Measurements from ENCODE around the gene ZNF488. TPM values are rescaled to one million over a fixed set of nuclear protein-coding genes. Genes with fewer than 3 reads are reported as not detected.

The ZNF488 gene
- total RNA-seq, 1 donor from 2014 or later, result 0.41 TPM

GRCh38 chr10:47359626-47360418 lies 24.3 kb downstream of the ZNF488 start:
- H3K4me1 ChIP-seq, result no peaks in the 10 kb centered on the region
- no peak for DNase-seq
- no peak for ATAC-seq
- intact Hi-C loops (cut with DNase I), result no loop called here
- H3K4me3 ChIP-seq, result no peak overlapping the region
- no peaks in the 10 kb centered on the region for H3K27me3 ChIP-seq
- no peak overlapping the region for H3K27ac ChIP-seq
- no peaks in the 10 kb centered on the region for H3K9me3 ChIP-seq
- no peak for TF ChIP-seq CTCF (IDR thresholded peaks at IDR 0.05)
- no peaks in the 10 kb centered on the region for H3K36me3 ChIP-seq

GRCh38 chr10:47359101-47359500 lies 25.0 kb downstream of the ZNF488 start:
- H3K9me3 ChIP-seq, result no peaks in the 10 kb centered on the region
- H3K4me1 ChIP-seq, result no peaks in the 10 kb centered on the region
- ATAC-seq, result no peak
- no peak overlapping the region for H3K27ac ChIP-seq
- no peaks in the 10 kb centered on the region for H3K36me3 ChIP-seq
- no peak overlapping the region for H3K4me3 ChIP-seq
- H3K27me3 ChIP-seq, result no peaks in the 10 kb centered on the region
- no peak for TF ChIP-seq CTCF (IDR thresholded peaks at IDR 0.05)
- intact Hi-C loops (cut with DNase I), result no loop called here
- DNase-seq, result no peak

- TF ChIP-seq CTCF (IDR thresholded peaks at IDR 0.05), result no peak
- H3K36me3 ChIP-seq, result no peaks in the 10 kb centered on the region
- intact Hi-C loops (cut with DNase I), result no loop called here
- H3K4me1 ChIP-seq, result no peaks in the 10 kb centered on the region
- no peak for DNase-seq
- no peak overlapping the region for H3K27ac ChIP-seq
- H3K4me3 ChIP-seq, result no peak overlapping the region
- H3K27me3 ChIP-seq, result no peaks in the 10 kb centered on the region
- no peaks in the 10 kb centered on the region for H3K9me3 ChIP-seq
- no peak for ATAC-seq
Observed at GRCh38 chr10:47358457-47358856, 25.6 kb downstream of the ZNF488 start.

GRCh38 chr10:47357911-47358310 lies 26.2 kb downstream of the ZNF488 start:
- H3K27me3 ChIP-seq, result no peaks in the 10 kb centered on the region
- no peak for TF ChIP-seq CTCF (IDR thresholded peaks at IDR 0.05)
- H3K4me1 ChIP-seq, result no peaks in the 10 kb centered on the region
- H3K4me3 ChIP-seq, result no peak overlapping the region
- no peaks in the 10 kb centered on the region for H3K9me3 ChIP-seq
- ATAC-seq, result no peak
- intact Hi-C loops (cut with DNase I), result no loop called here
- H3K36me3 ChIP-seq, result no peaks in the 10 kb centered on the region
- H3K27ac ChIP-seq, result no peak overlapping the region
- no peak for DNase-seq

- Histone ChIP-seq H3K36me3 (no peaks in the 10 kb centered on the region), H3K27ac (no peak overlapping the region), H3K27me3 (no peaks in the 10 kb centered on the region), H3K4me3 (no peak overlapping the region), H3K4me1 (no peaks in the 10 kb centered on the region), H3K9me3 (no peaks in the 10 kb centered on the region)
- intact Hi-C loops (cut with DNase I), result no loop called here
- DNase-seq (no peak), ATAC-seq (no peak)
- TF ChIP-seq CTCF (IDR thresholded peaks at IDR 0.05), result no peak
Observed at GRCh38 chr10:47357131-47357582, 26.9 kb downstream of the ZNF488 start.

Measured in upper lobe of right lung (tissue), 1 donor.